HEK293T (cell line): Measurements from ENCODE around the gene FAF2.

Experiments used
- BHLHE40 ChIP-seq: fragments of 450-650 bp; IDR thresholded peaks from 2 replicates; pipeline ENCODE4 v1.6.1; 2016; ENCODE audit warnings: mild to moderate bottlenecking, moderate library complexity, borderline replicate concordance
- FOXA1 ChIP-seq: fragments of 450-650 bp; IDR thresholded peaks from 2 replicates; pipeline ENCODE4 v1.6.1; 2016; ENCODE audit warnings: mild to moderate bottlenecking
- FOXK2 ChIP-seq: fragments of 450-650 bp; IDR thresholded peaks from 2 replicates; pipeline ENCODE4 v1.6.1; 2016; ENCODE audit warnings: mild to moderate bottlenecking
- FOXM1 ChIP-seq: fragments of 450-650 bp; IDR thresholded peaks from 2 replicates; pipeline ENCODE4 v1.6.1; 2017; ENCODE audit warnings: mild to moderate bottlenecking, borderline replicate concordance
- SP1 ChIP-seq: fragments of 450-650 bp; IDR thresholded peaks from 2 replicates; pipeline ENCODE4 v1.6.1; 2017
- SUZ12 ChIP-seq: fragments of 450-650 bp; IDR thresholded peaks from 2 replicates; pipeline ENCODE4 v1.6.1; 2016; ENCODE audit warnings: mild to moderate bottlenecking
- ZNF384 ChIP-seq: fragments of 450-650 bp; IDR thresholded peaks from 2 replicates; pipeline ENCODE4 v1.6.1; 2016

- no peak for TF ChIP-seq FOXA1
- TF ChIP-seq BHLHE40 = no peak
- no peak for TF ChIP-seq SUZ12
- TF ChIP-seq FOXK2 = no peak
- TF ChIP-seq FOXM1 = no peak
- no peak for TF ChIP-seq ZNF384
- no peak for TF ChIP-seq SP1
Measured at GRCh38 chr5:176491901-176492300, 43.7 kb downstream of the FAF2 start.
